Activated naive CD8-positive, alpha-beta T cell (primary cell): ENCODE data around the gene SEBOX.

Experiments used
- H3K27ac Mint-ChIP-seq: one replicate; pipeline ENCODE4 v1.8.0; 2021; ENCODE audit warnings: mixed read lengths
- H3K27me3 Mint-ChIP-seq: one replicate; pipeline ENCODE4 v1.8.0; 2021; ENCODE audit warnings: mixed read lengths
- H3K36me3 Mint-ChIP-seq: one replicate; pipeline ENCODE4 v1.8.0; 2021; ENCODE audit warnings: mixed read lengths
- H3K4me1 Mint-ChIP-seq: one replicate; pipeline ENCODE4 v1.8.0; 2021; ENCODE audit warnings: low read depth, mixed read lengths
- H3K4me3 Mint-ChIP-seq: one replicate; pipeline ENCODE4 v1.8.0; 2021; ENCODE audit warnings: mild to moderate bottlenecking, mixed read lengths
- H3K9me3 Mint-ChIP-seq: one replicate; pipeline ENCODE4 v1.8.0; 2021; ENCODE audit warnings: low read depth, mixed read lengths

The SEBOX gene

DNA sequence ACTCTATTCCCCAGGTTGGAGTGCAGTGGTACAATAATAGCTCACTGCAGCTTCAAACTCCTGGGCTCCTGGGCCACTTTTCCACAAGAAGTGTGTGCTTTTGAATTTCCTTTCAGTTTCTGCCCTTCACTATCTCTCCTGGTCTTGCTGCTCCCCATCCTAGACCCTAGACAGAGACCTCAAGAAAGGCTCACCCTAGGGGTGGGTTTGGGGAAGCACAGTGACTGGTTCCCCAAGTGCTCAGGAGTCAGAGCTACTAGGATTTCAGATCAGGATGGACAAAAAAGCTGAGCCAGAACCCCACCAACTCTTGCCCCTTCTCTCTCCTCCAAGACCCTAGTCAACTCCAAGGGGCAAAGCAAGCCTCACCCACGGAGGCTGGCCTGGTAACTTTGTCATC is 1.6 kb upstream of the SEBOX start:
- H3K36me3 Mint-ChIP-seq = no peaks in the 10 kb centered on the region
- no peaks in the 10 kb centered on the region for H3K27me3 Mint-ChIP-seq
- no peak overlapping the region for H3K4me3 Mint-ChIP-seq
- H3K27ac Mint-ChIP-seq = no peak overlapping the region
- H3K4me1 Mint-ChIP-seq = peaks cover 10% of the 10 kb centered on the region
- no peaks in the 10 kb centered on the region for H3K9me3 Mint-ChIP-seq

DNA sequence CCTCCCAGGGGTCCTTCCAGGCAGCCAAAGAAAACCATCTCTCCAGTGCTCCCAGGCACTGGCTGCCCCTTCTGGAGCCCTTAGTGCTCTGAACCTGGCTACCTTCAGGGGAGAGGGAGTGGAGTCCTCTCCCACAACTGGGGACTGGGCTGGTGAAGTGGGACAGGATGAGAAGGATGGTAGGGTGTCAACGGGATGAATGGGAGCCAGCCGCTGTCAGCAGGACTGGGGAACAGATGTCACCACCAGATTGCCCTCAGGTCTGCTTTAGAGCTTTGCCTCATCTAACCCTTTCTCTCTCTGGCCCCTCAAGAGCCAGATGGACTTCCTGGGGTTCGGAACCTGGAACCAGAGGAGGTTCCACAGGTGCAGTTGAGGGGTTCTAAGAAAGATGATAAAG is 488 bp upstream of the SEBOX start:
- Mint-ChIP-seq H3K9me3 (no peaks in the 10 kb centered on the region), H3K36me3 (no peaks in the 10 kb centered on the region), H3K27me3 (no peaks in the 10 kb centered on the region), H3K27ac (no peak overlapping the region), H3K4me3 (no peak overlapping the region), H3K4me1 (peaks cover 4% of the 10 kb centered on the region)

DNA sequence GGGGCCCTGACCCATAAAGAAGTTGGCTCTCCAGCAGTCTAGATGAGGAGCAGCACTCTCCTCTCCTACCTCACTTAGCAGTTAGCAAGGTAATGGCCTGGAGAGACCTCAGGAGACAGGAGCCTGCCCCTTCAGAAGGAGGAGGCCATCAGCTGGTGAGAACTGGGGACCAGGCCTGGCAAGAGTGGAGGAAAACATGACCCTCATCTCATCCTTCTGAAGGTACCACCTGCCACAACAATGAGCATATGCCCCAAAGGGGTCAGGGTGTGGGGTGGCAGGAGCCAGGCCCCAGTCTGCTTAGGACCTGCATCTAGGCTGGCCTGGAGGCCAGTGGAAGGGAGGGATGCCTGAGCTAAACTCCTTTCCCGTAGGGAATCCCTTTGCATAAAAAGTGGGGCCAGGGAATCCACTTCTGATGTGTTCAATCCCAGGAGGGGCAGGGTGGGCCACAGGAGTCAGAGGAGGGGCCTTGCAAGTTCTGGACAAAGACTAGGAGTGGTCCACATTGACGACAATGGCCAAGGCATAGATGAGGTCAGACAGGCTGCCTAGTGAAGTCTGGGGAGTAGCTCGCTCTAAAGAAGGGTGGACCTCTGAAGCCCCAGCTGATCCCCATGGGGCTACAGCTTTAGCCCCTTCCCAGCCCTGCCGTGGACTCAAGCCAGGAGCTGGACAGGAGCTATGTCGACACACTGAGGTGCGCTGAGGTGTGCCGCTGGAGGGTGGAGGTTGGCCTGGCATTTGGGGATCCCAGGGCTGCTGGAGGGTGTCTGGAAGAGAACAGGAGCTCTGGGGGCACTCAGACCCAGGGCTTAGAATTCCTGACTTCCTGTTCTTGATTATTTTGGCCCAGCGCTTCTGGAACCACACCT is 986 bp downstream of the SEBOX start:
- Mint-ChIP-seq H3K27me3 (no peaks in the 10 kb centered on the region), H3K9me3 (no peaks in the 10 kb centered on the region), H3K4me3 (no peak overlapping the region), H3K36me3 (no peaks in the 10 kb centered on the region), H3K4me1 (no peaks in the 10 kb centered on the region), H3K27ac (no peak overlapping the region)

DNA sequence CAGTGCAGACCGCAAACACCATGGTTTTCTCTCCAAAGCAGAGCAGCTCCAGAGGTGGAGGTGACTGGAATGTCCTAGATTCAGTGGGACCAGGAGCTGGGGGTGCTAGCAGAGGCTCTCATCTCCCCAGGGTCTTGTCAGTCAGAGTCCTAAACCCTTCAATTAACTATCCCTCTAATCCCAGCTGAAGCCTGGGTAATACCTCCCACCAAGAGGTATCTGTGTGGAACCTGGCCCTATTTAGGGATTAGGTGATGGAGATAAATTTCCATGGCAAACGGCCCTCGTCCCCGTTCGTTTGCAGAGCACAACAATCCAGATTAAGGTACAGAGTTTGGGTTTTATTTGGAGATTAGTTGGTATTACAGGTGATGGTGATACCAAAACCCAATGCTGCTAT is 1.8 kb downstream of the SEBOX start:
- Mint-ChIP-seq H3K27ac (no peak overlapping the region), H3K4me1 (peaks cover 4% of the 10 kb centered on the region), H3K36me3 (no peaks in the 10 kb centered on the region), H3K27me3 (no peaks in the 10 kb centered on the region), H3K4me3 (no peak overlapping the region), H3K9me3 (no peaks in the 10 kb centered on the region)

DNA sequence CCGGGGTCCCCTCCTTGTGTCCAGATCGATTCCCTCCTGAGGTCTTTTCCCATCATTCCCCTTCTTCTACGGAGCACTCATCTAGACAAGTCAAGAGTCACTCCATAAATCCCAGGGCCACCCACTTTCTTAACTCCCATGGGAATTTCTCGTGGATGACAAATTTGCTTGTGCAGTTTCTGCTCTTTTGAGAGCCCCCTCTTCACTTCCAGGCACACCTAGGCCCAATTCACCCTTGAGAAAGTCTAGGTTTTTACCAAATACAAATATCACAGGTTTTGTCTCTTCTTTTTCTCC is 7.2 kb downstream of the SEBOX start:
- H3K27me3 Mint-ChIP-seq = no peaks in the 10 kb centered on the region
- H3K36me3 Mint-ChIP-seq = no peaks in the 10 kb centered on the region
- H3K4me3 Mint-ChIP-seq = peak overlapping the region; percentile 97
- H3K4me1 Mint-ChIP-seq = peaks cover 27% of the 10 kb centered on the region
- peak overlapping the region; percentile 91 for H3K27ac Mint-ChIP-seq
- no peaks in the 10 kb centered on the region for H3K9me3 Mint-ChIP-seq

DNA sequence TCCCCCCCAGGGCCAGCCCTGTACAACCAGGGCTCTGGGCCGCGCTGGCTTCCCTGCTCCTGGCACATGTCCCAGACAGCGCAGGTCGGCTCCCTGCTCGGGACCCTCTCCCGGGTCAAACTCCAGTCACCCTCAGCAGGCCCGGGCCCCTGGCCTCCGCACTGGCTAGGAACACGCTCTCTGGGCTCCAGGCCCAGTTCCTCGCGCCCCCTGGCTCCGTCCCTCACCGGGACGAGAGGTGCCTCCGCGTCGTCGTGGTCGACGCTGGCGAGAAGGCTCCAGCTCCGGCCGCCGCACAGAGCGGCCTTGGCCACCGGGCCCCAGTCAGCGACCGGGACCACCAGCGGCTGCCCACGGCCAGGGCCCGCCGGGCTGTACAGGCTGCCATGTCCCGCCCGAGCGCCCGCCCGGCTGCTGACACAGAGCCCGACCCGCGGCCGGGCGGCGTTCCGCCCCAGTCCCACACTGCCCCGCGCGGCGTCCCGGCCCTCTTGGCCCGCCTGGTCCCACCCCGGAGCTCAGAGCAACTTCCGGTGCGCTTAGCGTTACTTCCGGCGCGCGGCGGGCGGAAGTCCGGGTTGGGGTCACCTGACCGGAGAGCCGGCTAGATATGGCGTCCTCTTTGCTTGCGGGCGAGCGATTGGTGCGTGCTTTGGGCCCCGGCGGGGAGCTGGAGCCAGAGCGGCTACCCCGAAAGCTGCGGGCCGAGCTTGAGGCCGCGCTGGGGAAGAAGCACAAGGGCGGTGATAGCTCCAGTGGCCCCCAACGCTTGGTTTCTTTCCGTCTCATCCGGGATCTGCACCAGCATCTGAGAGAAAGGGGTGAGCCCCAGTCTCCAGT is 7.7 kb downstream of the SEBOX start, which contains the start of gene POLDIP2:
POLDIP2 (minus strand) TSS at position 467 of the 840 bp plus-strand sequence; CDS start at position 388, 79 bp downstream.
- Mint-ChIP-seq H3K27ac (peak within 1 kb of the TSS; percentile 91), H3K27me3 (no peaks in the 10 kb centered on the region), H3K4me1 (peaks cover 27% of the 10 kb centered on the region), H3K9me3 (no peaks in the 10 kb centered on the region), H3K36me3 (no peaks in the 10 kb centered on the region), H3K4me3 (peak within 1 kb of the TSS; percentile 97)

DNA sequence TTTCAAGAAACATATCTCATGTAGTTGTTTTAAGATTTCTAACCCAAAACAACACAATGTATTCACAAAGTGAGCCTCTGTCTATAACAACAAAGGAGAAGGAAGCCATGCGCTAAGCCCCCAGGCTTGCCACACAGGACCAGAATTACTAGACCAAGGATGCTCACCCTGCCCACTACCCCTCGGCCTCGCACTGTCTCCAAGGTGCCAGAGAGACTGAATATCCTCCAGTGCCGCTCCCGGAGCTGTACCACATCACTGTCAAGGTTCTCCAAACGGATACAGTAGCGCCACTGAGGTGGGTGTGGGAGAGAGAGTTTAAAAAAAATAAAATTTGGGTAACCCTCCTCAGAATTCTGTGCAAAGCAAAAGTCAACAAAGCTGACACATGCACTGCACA is 14.7 kb downstream of the SEBOX start:
- Mint-ChIP-seq H3K4me1 (peaks cover 5% of the 10 kb centered on the region), H3K27ac (no peak overlapping the region), H3K27me3 (no peaks in the 10 kb centered on the region), H3K36me3 (no peaks in the 10 kb centered on the region), H3K9me3 (no peaks in the 10 kb centered on the region), H3K4me3 (no peak overlapping the region)

DNA sequence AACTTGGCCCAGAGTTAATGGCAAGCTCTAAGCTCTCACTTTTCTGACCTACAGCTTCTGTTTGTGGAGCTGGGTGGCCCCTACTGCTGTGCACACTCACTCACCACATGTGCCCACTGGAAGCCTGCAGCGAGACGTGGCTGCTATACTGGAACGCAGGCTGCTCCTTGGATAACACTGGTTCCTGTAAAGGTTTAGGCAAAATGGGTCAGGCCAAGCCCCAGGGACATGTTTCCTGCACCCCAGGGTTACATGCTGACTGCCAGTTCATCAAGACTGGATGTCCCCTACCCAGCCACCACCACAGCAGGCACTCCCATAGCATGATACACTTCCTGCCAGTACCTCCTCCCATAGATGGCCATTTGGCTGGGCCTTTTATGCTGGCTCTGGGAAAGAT is 16.0 kb downstream of the SEBOX start:
- Mint-ChIP-seq H3K27me3 (no peaks in the 10 kb centered on the region), H3K36me3 (no peaks in the 10 kb centered on the region), H3K9me3 (no peaks in the 10 kb centered on the region), H3K27ac (no peak overlapping the region), H3K4me1 (no peaks in the 10 kb centered on the region), H3K4me3 (no peak overlapping the region)

DNA sequence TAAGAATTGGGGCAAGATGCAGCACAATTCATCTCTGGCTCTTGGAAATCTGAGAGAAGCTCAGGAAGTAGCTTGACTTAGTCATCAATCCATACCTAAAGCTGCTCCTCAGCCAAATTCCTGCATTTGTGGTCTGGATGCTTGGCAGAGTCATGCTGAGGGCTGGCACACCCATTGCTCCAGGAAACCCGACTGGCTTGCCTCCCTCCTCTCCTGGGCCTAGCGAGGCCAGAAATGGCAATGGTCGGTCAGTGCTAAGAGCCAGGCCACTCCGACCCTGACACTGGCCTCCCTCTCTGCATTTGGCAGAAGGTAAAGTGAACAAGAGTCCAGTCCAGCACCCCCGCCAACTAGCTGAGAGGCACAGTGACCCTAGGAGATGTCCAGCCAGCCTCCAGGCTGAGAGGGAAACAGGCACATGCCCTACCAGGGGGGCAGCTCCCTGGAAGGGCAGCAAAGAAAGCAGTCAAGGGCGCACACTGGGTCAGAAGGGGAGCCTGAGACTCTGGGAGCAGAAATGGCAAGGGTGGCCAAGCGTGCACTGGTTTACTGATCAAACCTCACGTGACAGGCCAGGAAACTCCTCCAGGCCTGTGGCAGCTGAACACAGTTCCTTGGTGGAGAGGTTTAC is 17.6 kb downstream of the SEBOX start:
- no peaks in the 10 kb centered on the region for H3K27me3 Mint-ChIP-seq
- peaks cover 4% of the 10 kb centered on the region for H3K4me1 Mint-ChIP-seq
- H3K36me3 Mint-ChIP-seq = no peaks in the 10 kb centered on the region
- H3K27ac Mint-ChIP-seq = no peak overlapping the region
- H3K4me3 Mint-ChIP-seq = no peak overlapping the region
- H3K9me3 Mint-ChIP-seq = no peaks in the 10 kb centered on the region

DNA sequence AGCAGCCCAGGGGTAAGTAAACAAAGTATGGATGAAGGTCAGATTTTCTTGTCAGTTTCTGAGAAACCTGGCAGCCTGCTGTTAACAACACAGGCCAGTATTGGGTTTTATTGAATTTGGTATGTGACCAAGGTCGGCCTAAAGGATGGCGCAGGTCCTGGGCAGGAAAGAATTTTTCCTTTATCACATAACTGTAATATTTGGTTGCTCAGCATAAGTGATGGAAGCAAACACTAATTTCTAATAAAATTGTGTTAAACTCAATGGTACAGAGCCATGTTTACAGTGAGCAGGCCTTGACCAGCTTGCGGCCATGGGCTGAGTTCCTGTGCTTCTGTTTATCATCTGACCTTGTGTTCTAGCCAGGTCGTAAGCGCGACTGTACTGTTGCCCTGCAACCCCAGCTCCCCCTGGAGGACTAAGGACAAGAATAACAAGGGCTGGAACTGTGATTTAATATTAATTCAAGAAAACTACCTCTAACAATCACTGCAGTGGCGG is 18.2 kb downstream of the SEBOX start:
- no peaks in the 10 kb centered on the region for H3K9me3 Mint-ChIP-seq
- no peaks in the 10 kb centered on the region for H3K36me3 Mint-ChIP-seq
- no peak overlapping the region for H3K4me3 Mint-ChIP-seq
- H3K4me1 Mint-ChIP-seq = peaks cover 4% of the 10 kb centered on the region
- no peak overlapping the region for H3K27ac Mint-ChIP-seq
- no peaks in the 10 kb centered on the region for H3K27me3 Mint-ChIP-seq

DNA sequence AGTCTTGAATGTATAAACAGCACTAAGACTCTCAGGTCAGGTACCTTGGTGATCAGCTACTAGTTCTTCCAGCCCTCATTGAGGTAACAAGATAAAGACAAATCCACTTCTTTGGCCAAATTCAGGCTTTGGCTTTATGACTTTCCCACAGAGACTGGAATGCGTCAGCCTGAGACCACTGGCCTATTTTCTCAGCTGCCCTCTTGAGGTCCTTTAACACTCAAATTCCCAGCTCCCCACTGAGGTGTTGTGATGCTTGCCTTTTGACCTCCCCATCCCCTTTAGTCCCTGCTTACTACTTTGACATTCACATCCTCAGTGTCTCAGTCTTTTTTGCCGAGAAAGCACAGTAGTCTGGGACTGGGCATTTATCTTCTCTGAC is 18.8 kb downstream of the SEBOX start:
- H3K9me3 Mint-ChIP-seq = no peaks in the 10 kb centered on the region
- peaks cover 4% of the 10 kb centered on the region for H3K4me1 Mint-ChIP-seq
- H3K27ac Mint-ChIP-seq = no peak overlapping the region
- no peaks in the 10 kb centered on the region for H3K36me3 Mint-ChIP-seq
- no peak overlapping the region for H3K4me3 Mint-ChIP-seq
- H3K27me3 Mint-ChIP-seq = no peaks in the 10 kb centered on the region

DNA sequence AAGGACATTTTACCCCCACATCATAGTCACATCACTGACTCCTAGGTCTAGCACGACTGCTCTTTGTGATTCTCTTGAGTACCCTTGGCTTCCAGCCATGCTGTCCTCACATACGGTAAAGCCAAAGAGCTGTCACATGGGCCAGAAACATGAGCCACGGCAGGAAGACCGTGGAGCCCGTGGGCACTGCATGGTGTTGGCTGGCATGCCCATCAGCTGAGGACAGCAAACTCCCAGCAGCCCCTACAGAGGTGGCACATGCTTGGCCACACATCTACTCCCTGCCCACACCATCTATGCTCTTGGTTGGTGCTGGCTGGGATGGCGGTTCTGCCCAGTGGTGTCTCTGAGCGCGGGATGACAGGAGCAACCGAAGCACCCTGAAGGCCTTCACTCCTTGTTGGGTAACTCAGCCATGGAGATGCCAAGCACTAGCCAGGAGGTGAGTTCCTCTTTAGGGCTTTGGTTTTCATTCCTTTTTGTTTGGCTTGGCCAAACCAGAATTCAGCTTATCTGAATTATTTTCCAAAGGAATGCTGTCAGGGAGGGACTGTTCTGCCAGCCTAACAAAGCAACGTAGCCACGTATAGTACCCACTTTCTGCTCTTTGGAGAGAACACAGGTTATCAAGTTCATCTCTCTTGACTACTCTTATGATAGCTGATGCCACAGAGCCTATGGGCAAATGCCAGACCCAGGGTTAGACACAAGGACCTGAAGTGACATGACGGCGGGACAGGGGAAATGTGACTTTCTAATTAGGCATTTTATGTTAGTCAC is 19.4 kb downstream of the SEBOX start:
- H3K36me3 Mint-ChIP-seq = no peaks in the 10 kb centered on the region
- no peaks in the 10 kb centered on the region for H3K9me3 Mint-ChIP-seq
- peaks cover 4% of the 10 kb centered on the region for H3K4me1 Mint-ChIP-seq
- H3K27ac Mint-ChIP-seq = no peak overlapping the region
- H3K27me3 Mint-ChIP-seq = no peaks in the 10 kb centered on the region
- H3K4me3 Mint-ChIP-seq = no peak overlapping the region

DNA sequence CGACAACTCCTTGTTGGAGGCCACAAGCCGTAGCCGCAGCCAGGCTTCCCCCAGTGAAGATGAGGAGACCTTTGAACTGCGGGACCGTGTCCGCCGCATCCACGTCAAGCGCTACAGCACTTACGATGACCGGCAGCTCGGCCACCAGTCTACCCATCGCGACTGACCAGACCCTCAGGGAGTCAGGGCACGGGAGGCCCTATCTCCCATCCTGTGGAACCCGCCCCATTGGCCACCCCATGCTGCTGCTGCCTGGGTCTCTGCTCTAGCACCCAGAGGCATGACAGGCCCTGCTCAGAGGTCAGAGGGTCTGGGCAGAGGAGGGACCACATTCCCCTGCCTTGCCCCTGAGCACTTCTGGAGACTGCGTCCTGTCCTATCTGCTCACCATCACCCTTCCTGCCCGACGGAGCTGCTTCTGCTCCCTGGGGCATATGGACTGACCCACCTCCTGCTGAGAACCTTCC is 20.5 kb downstream of the SEBOX start:
- Mint-ChIP-seq H3K27me3 (no peaks in the 10 kb centered on the region), H3K9me3 (no peaks in the 10 kb centered on the region), H3K27ac (peak overlapping the region; percentile 72), H3K4me3 (no peak overlapping the region), H3K36me3 (no peaks in the 10 kb centered on the region), H3K4me1 (peaks cover 5% of the 10 kb centered on the region)

DNA sequence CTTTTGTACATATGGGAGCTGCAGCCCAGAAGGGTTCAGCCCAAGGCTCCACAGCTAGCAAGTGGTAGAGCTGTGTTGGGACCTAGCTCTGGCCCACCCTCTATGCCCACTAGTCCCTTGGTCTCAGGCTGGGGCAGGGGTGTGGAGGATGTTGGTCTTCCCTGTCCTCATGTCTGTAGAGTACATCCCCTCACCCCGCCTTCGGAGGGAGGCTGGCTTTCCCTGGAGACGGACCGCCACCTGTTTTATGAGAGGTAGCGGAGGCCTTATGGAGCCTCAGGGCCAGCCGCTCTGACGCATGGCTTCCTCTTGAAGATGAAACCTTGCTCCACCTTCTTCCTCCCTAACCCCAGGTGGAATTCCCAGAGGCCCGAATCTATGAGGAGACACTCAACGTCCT is 21.0 kb downstream of the SEBOX start:
- Mint-ChIP-seq H3K4me3 (no peak overlapping the region), H3K27ac (peak overlapping the region; percentile 72), H3K4me1 (peaks cover 8% of the 10 kb centered on the region), H3K27me3 (no peaks in the 10 kb centered on the region), H3K9me3 (no peaks in the 10 kb centered on the region), H3K36me3 (no peaks in the 10 kb centered on the region)
